Adrenal gland (tissue), 12 donors: ENCODE results near the gene AMZ2. TPM values are rescaled to one million over a fixed set of nuclear protein-coding genes. Genes with fewer than 3 reads are reported as not detected.

Experiments
- DNase-seq, 7 donors: peaks; one replicate each; pipeline ENCODE4 v3.0.0-alpha.2; 2019 to 2020
- H3K27ac ChIP-seq, 5 donors: fragments of 200-600 bp; sonication (generic) in 4 of 5; 1 replicate in 3 of 5; 2 replicates in 2 of 5; pipeline versions ENCODE4 v1.5.1 to v1.8.0; 2016 to 2020; ENCODE audit warnings: mild to moderate bottlenecking in 1 of 5
- H3K27me3 ChIP-seq: fragments of 200-600 bp; 2 replicates; pipeline ENCODE4 v1.8.0; 2021
- H3K36me3 ChIP-seq, 2 donors: fragments of 200-600 bp; replicated peaks in 1 of 2; 1 replicate in 1 of 2; 2 replicates in 1 of 2; pipeline versions ENCODE4 v1.5.1 to v1.8.0; 2018 to 2022
- H3K4me1 ChIP-seq, 2 donors: fragments of 200-600 bp; replicated peaks in 1 of 2; 1 replicate in 1 of 2; 2 replicates in 1 of 2; pipeline versions ENCODE4 v1.5.1 to v1.8.0; 2018 to 2021
- H3K4me3 ChIP-seq, 4 donors: fragments of 200-600 bp; sonication (generic) in 3 of 4; one replicate each; pipeline ENCODE4 v1.5.1; 2016 to 2018
- H3K9me3 ChIP-seq, 3 donors: fragments of 200-600 bp; sonication (generic) in 1 of 3; replicated peaks in 1 of 3; 1 replicate in 2 of 3; 2 replicates in 1 of 3; pipeline versions ENCODE4 v1.5.1 to v1.8.0; 2016 to 2021
- POLR2A ChIP-seq, 2 donors: fragments of 450-650 bp; IDR thresholded peaks; one replicate each; pipeline ENCODE4 v1.6.1; 2017; ENCODE audit warnings: antibody characterized with exemption in 2 of 2, mild to moderate bottlenecking in 2 of 2, moderate library complexity in 1 of 2
- WGBS, 4 donors: extraction: QIAGEN DNeasy Blood & Tissue Kit in 2 of 4; methylation state at CpG; one replicate each; pipeline versions ENCODE4 v1.1.5 to v1.1.7; 2013 to 2017; 5-methylcytosine and 5-hydroxymethylcytosine counted together
- intact Hi-C, 2 donors: fragments of 100-400 bp; cut with DNase I; formaldehyde crosslinking; loops; one replicate each; pipeline versions ENCODE4 v1.14.1 to v1.15.0; 2022 to 2023
- polyA plus RNA-seq, 3 donors: library from polyadenylated mRNA; stranded (reverse); fragments of 200-250 nt in 2 of 3; fragments of 350-450 nt in 1 of 3; fragmentation: Illumina TruSeq in 1 of 3; extraction: RNeasy Lipid Tissue Mini Kit (QIAGEN cat#74804) in 1 of 3; gene quantifications; one replicate each; pipeline ENCODE4 v1.2.3, GENCODE V29; 2013 to 2014
- total RNA-seq, 9 donors: library from RNA; depleted of rRNA in 4 of 9; stranded (reverse); fragments of >200 nt in 4 of 9; fragments of 120-200 nt in 1 of 9; fragmentation: NEBNext Ultra II Directional in 1 of 9; extraction: Animal tissue kit (Norgen Biotek cat#: 25700) in 1 of 9; gene quantifications; one replicate each; pipeline versions ENCODE4 v1.1.0 to v1.2.4, GENCODE V29; 2013 to 2023
- TF ChIP-seq, protein P1 (sequence below), 6 experiments: fragments of 450-650 bp in 4 of 6; fragments of 200-600 bp in 2 of 6; sonication (generic) in 1 of 6; IDR thresholded peaks; 1 replicate in 5 of 6; 2 replicates in 1 of 6; pipeline versions ENCODE4 v1.5.1 to v1.8.0; 2016 to 2021; ENCODE audit warnings: antibody characterized with exemption in 6 of 6, mild to moderate bottlenecking in 2 of 6, moderate library complexity in 1 of 6
- donor health status: healthy with polysubstance abuse.
- donor health status: Bipolar disorder and iron deficiency.
- donor health status: DM: yes; HTN: yes; CAD: no.
- donor health status: DM: no; HTN: no; CAD: no.
- donor health status: DM: no; HTN: no; CAD: no.
- donor health status: DM: yes; HTN: yes; CAD: no.

Gene AMZ2
- total and polyA plus RNA-seq, 12 donors: 55.5 to 135 (median 83.1) TPM

DNA sequence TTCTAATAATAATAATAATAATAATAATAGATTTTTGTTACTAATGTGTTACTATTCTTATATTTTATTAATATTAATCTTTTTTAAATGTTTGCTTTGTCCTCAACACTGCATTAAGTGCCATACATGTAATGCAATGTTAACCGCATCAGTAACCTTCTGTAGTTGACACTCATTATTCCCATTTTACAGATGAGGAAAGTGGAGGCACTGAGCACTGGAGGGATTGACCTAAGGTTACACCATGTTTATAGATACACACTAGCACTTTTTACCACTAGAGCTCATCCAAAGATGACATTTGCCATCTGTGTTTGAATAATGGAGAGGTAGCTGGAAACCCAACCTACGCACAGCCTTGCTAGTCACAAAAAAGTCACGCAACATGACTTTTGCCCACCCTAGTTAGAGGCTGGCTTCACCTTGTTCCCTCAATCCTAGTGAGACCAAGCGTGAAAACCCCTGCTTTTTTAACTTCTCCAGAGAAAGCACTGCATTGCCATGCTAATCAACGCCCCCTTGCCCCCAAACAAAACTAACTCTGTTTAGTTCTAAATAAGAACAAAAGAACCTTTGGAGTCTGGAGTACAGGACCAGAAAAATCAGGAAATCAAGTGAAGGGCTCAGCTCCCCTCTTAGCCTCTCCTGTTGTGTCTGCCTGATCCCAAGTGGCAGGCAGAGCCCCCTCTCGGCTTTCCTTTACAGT is 45.8 kb downstream of the AMZ2 start:
- H3K4me1 ChIP-seq: peaks cover 13 to 24% of the 10 kb centered on the region in 2 donors
- 93 to 99% (median 95%) methylated on average over 6 of the region's 6 CpGs for WGBS, 4 donors
- no peak for DNase-seq

GRCh38 chr17:68294196-68294555 is 46.3 kb downstream of the AMZ2 start:
- Histone ChIP-seq H3K4me1 (peaks cover 13 to 21% of the 10 kb centered on the region in 2 donors), H3K4me3 (no peak overlapping the region), H3K9me3 (no peaks in the 10 kb centered on the region), H3K27ac (no peak overlapping the region), H3K27me3 (no peaks in the 10 kb centered on the region), H3K36me3 (no peaks in the 10 kb centered on the region)
- intact Hi-C loops: loop anchor here in 1 of 2 donors (10.0 kb wide), 1 partner anchor 91 kb away; no protein-coding TSS in a partner anchor
- TF ChIP-seq, protein P1, sequence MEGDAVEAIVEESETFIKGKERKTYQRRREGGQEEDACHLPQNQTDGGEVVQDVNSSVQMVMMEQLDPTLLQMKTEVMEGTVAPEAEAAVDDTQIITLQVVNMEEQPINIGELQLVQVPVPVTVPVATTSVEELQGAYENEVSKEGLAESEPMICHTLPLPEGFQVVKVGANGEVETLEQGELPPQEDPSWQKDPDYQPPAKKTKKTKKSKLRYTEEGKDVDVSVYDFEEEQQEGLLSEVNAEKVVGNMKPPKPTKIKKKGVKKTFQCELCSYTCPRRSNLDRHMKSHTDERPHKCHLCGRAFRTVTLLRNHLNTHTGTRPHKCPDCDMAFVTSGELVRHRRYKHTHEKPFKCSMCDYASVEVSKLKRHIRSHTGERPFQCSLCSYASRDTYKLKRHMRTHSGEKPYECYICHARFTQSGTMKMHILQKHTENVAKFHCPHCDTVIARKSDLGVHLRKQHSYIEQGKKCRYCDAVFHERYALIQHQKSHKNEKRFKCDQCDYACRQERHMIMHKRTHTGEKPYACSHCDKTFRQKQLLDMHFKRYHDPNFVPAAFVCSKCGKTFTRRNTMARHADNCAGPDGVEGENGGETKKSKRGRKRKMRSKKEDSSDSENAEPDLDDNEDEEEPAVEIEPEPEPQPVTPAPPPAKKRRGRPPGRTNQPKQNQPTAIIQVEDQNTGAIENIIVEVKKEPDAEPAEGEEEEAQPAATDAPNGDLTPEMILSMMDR (IDR thresholded peaks at IDR 0.05): no peak
- no peak for TF ChIP-seq POLR2A (IDR thresholded peaks at IDR 0.05)
- 73 to 86% (median 78%) methylated on average over 3 of the region's 3 CpGs for WGBS, 4 donors
- DNase-seq: no peak

More for the DNA sequence above, 45.8 kb downstream of the AMZ2 start:
- Histone ChIP-seq H3K27me3 (no peaks in the 10 kb centered on the region), H3K9me3 (no peaks in the 10 kb centered on the region), H3K36me3 (no peaks in the 10 kb centered on the region), H3K4me3 (no peak overlapping the region), H3K27ac (no peak overlapping the region)
- intact Hi-C loops: loop anchor here in 1 of 2 donors (10.0 kb wide), 1 partner anchor 91 kb away; no protein-coding TSS in a partner anchor
- TF ChIP-seq POLR2A (IDR thresholded peaks at IDR 0.05): no peak
- TF ChIP-seq, protein P1 (IDR thresholded peaks at IDR 0.05): no peak

DNA sequence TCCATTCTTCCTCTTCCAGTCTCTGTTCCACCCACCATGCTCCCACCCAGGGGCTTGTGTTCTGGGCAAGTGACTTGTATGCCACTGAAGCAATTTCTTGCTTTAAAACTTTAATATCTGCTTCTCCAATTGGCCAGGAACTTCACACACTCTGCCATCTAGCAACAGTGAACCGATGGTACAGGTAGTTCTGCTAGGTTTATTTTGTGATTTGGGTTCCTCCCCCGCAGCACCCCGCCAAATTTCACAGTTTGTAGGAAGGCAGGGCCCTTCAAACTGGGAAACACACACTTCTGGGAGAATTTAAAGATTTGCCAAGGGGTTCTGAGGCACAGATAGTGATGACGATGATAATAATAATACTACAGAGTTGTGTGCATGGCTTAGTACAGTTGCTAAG is 46.8 kb downstream of the AMZ2 start:
- no peak for TF ChIP-seq POLR2A (IDR thresholded peaks at IDR 0.05)
- TF ChIP-seq, protein P1 (IDR thresholded peaks at IDR 0.05): no peak
- intact Hi-C loops: loop anchor here in 1 of 2 donors (10.0 kb wide), 1 partner anchor 90 kb away; no protein-coding TSS in a partner anchor
- H3K27me3 ChIP-seq: no peaks in the 10 kb centered on the region
- WGBS, 4 donors: 88 to 94% (median 92%) methylated on average over 4 of the region's 4 CpGs
- H3K27ac ChIP-seq: no peak overlapping the region
- H3K4me3 ChIP-seq: no peak overlapping the region
- no peaks in the 10 kb centered on the region for H3K9me3 ChIP-seq
- H3K36me3 ChIP-seq: no peaks in the 10 kb centered on the region
- DNase-seq: no peak
- H3K4me1 ChIP-seq: peaks cover 13 to 17% of the 10 kb centered on the region in 2 donors

DNA sequence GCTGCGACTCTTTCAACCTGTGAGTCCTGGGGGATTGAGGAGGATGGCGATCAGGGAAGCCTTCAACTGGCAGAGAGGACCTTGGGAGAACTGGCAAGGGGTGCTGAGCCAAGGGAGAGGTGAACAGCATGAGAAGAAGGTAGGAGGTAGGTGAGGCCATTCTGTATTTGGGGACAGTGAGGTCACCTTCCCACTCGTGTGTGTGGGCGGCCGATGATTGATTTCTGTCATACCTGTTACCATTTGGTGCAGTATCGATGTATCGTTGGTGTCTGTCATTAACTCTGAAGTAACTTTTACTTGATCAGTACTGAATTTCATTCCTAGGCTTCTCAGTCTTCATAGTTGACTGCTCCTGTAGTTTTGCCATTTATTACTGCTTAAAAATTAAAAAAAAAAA is 47.2 kb downstream of the AMZ2 start:
- no peak for TF ChIP-seq POLR2A (IDR thresholded peaks at IDR 0.05)
- TF ChIP-seq, protein P1 (IDR thresholded peaks at IDR 0.05): no peak
- WGBS, 4 donors: 84 to 92% (median 91%) methylated on average over 7 of the region's 7 CpGs
- DNase-seq: no peak
- Histone ChIP-seq H3K36me3 (no peaks in the 10 kb centered on the region), H3K27me3 (no peaks in the 10 kb centered on the region), H3K4me1 (peaks cover 12% of the 10 kb centered on the region in 2 donors), H3K4me3 (no peak overlapping the region), H3K27ac (no peak overlapping the region), H3K9me3 (no peaks in the 10 kb centered on the region)
- intact Hi-C loops: loop anchor here in 1 of 2 donors (10.0 kb wide), 1 partner anchor 90 kb away; no protein-coding TSS in a partner anchor
